K562 (cell line): ENCODE results near the gene ANAPC10. TPM values are rescaled to one million over a fixed set of nuclear protein-coding genes. Genes with fewer than 3 reads are reported as not detected.

Experiments
- ATAC-seq: fragments of 200-7000 bp; cut with Tn5 transposase; 3 replicates; pipeline ENCODE4 v1.9.1; 2020; ENCODE audit warnings: moderate library complexity
- BruUV-seq: library from RNA; stranded (reverse); fragments of 400-500 nt; replicated peaks from 2 replicates; lab custom pipeline; 2021; lab: Mats Ljungman, UMichigan
- CTCF ChIA-PET: fragments of 300-600 bp; formaldehyde crosslinking; extraction: SDS; loops from one replicate; lab custom pipeline; 2021; ENCODE audit warnings: low intra/inter-chr PET ratio; lab: Yijun Ruan, JAX
- POLR2A ChIA-PET: fragments of 300-600, 350-650 bp; sonication (Branson Sonifier 250); formaldehyde crosslinking; extraction: SDS; loops from one replicate; lab custom pipeline; 2021; ENCODE audit warnings: antibody characterized with exemption, inconsistent platforms; lab: Yijun Ruan, JAX
- DNase-seq, 4 experiments: peaks; one replicate each; pipeline versions ENCODE4 v3.0.0 to v3.0.0-alpha.2; 2011 to 2018; ENCODE audit warnings: low spot score in 3 of 4, mixed read lengths in 3 of 4; ENCODE audit errors: extremely low read depth in 1 of 4
- FAIRE-seq: peaks from 2 replicates; lab custom pipeline; 2011; peaks lifted over from hg19 to GRCh38; lab: Jason Lieb, UNC
- H2AFZ ChIP-seq: 2 replicates; pipeline ENCODE4 v1.6.0; 2011; ENCODE audit warnings: low read depth, low read length, control low read depth, inconsistent platforms
- H3K27ac ChIP-seq: fragments of 200-600 bp; 3 replicates; pipeline ENCODE4 v1.8.0; 2011; ENCODE audit warnings: low read depth, mild to moderate bottlenecking, control low read depth, inconsistent platforms, low read length, moderate library complexity, mixed read lengths; ENCODE audit errors: extremely low read depth
- H3K27me3 ChIP-seq, 2 experiments: fragments of 300-600 bp in 1 of 2; 2 replicates in 1 of 2; 3 replicates in 1 of 2; pipeline versions ENCODE4 v1.6.0 to v1.8.0; 2011; ENCODE audit warnings: inconsistent platforms in 2 of 2, low read length in 2 of 2, mild to moderate bottlenecking in 1 of 2, mixed read lengths in 1 of 2, moderate library complexity in 1 of 2; ENCODE audit not compliant: control insufficient read depth in 2 of 2, insufficient read depth in 2 of 2
- H3K36me3 ChIP-seq: fragments of 300-600 bp; 3 replicates; pipeline ENCODE4 v1.8.0; 2011; ENCODE audit warnings: mild to moderate bottlenecking, low read length, inconsistent platforms; ENCODE audit not compliant: control insufficient read depth, insufficient read depth
- H3K4me1 ChIP-seq, 2 experiments: fragments of 200-600 bp in 1 of 2; replicated peaks in 1 of 2; 2 replicates in 1 of 2; 3 replicates in 1 of 2; pipeline versions ENCODE4 v1.5.1 to v1.8.0; 2011; ENCODE audit warnings: inconsistent platforms in 2 of 2, low read length in 2 of 2, mild to moderate bottlenecking in 1 of 2, mixed read lengths in 1 of 2, moderate library complexity in 1 of 2; ENCODE audit not compliant: control insufficient read depth in 2 of 2, insufficient read depth in 2 of 2
- H3K4me2 ChIP-seq: 2 replicates; pipeline ENCODE4 v1.6.1; 2011; ENCODE audit warnings: low read length, control low read depth, inconsistent platforms, mixed read lengths; ENCODE audit not compliant: insufficient read depth
- H3K4me3 ChIP-seq: fragments of 200-600 bp; sonication (generic), shearing (Covaris generic); 2 replicates; pipeline ENCODE4 v1.5.1; 2016; ENCODE audit warnings: control low read depth, inconsistent platforms
- H3K79me2 ChIP-seq: fragments of 200-600 bp; 3 replicates; pipeline ENCODE4 v1.8.0; 2011; ENCODE audit warnings: low read length, inconsistent platforms; ENCODE audit not compliant: control insufficient read depth, insufficient read depth
- H3K9ac ChIP-seq, 2 experiments: 2 replicates each; pipeline versions ENCODE4 v1.6.0 to v1.6.1; 2011; ENCODE audit warnings: low read depth in 2 of 2, low read length in 2 of 2, control low read depth in 1 of 2, inconsistent platforms in 1 of 2, mild to moderate bottlenecking in 1 of 2, mixed read lengths in 1 of 2; ENCODE audit not compliant: insufficient read depth in 1 of 2
- H3K9me1 ChIP-seq: one replicate; pipeline ENCODE4 v1.6.0; 2011; ENCODE audit warnings: inconsistent platforms, mild to moderate bottlenecking, low read length, moderate library complexity; ENCODE audit not compliant: control insufficient read depth, insufficient read depth
- H3K9me3 ChIP-seq: replicated peaks from 2 replicates; pipeline ENCODE4 v1.5.1; 2011; ENCODE audit warnings: low read depth, low read length, inconsistent platforms; ENCODE audit not compliant: control insufficient read depth, insufficient read depth
- H4K20me1 ChIP-seq: replicated peaks from 2 replicates; pipeline ENCODE4 v1.6.1; 2011; ENCODE audit warnings: low read length, inconsistent platforms, mixed read lengths; ENCODE audit not compliant: control insufficient read depth, insufficient read depth
- CREM ChIP-seq: IDR thresholded peaks from 2 replicates; pipeline ENCODE4 v1.6.1; 2014; ENCODE audit warnings: antibody characterized with exemption, low read depth
- HDAC1 ChIP-seq, 2 experiments: fragments of 450-650 bp; IDR thresholded peaks; 2 replicates each; pipeline ENCODE4 v1.6.1; 2016 to 2017; ENCODE audit warnings: inconsistent platforms in 1 of 2, mild to moderate bottlenecking in 1 of 2, moderate library complexity in 1 of 2
- OTX1 ChIP-seq: fragments of 450-650 bp; formaldehyde crosslinking; IDR thresholded peaks from 2 replicates; pipeline ENCODE4 v1.4.0; 2022; ENCODE audit warnings: mild to moderate bottlenecking
- WGBS: fragments of 100-300 bp; shearing (Covaris generic); methylation state at CpG from one replicate; pipeline ENCODE4 v1.1.6; 2016; ENCODE audit warnings: low coverage, mixed read lengths; ENCODE audit not compliant: insufficient coverage; ENCODE audit errors: missing lambda C conversion rate; 5-methylcytosine and 5-hydroxymethylcytosine counted together
- in situ Hi-C: fragments of 300-500 bp; cut with MboI; formaldehyde crosslinking; loops from 4 replicates; pipeline ENCODE4 v1.15.0; 2018; ENCODE audit warnings: inconsistent platforms, mixed read lengths
- intact Hi-C: fragments of 100-400 bp; cut with micrococcal nuclease; formaldehyde crosslinking; loops from 2 replicates; pipeline ENCODE4 v1.14.2; 2022
- polyA plus RNA-seq, 8 experiments: library from polyadenylated mRNA; depleted of rRNA in 4 of 8; stranded (reverse) in 5 of 8; unstranded in 3 of 8; fragments of >200 nt; fragmentation: Nextera tagmentation in 2 of 8; fragmentation: Illumina TruSeq in 1 of 8; extraction: Ambion mirVana in 2 of 8; extraction: Trizol in 1 of 8; gene quantifications; 2 replicates each; pipeline versions ENCODE4 v1.2.1 to v1.2.3, GENCODE V29; 2011 to 2014; ENCODE audit warnings: inconsistent platforms in 1 of 8, missing spikeins in 1 of 8
- total RNA-seq, 7 experiments: library from RNA; depleted of rRNA in 6 of 7; stranded (reverse); fragments of >200 nt in 6 of 7; fragmentation: Illumina TruSeq in 2 of 7; extraction: Trizol in 2 of 7; gene quantifications; 2 replicates each; pipeline versions ENCODE4 v1.2.1 to v1.2.3, GENCODE V29; 2011 to 2021; ENCODE audit warnings: low replicate concordance in 1 of 7
- TF ChIP-seq, protein P1 (sequence below): IDR thresholded peaks from 2 replicates; pipeline ENCODE4 v1.6.1; 2014; ENCODE audit warnings: antibody characterized with exemption

The ANAPC10 gene
- total and polyA plus RNA-seq, 9 of the 15 experiments (the other 6 are each of a cell fraction or from before 2014, with no cell fraction given), result 31.0 to 96.2 (median 60.3) TPM

DNA sequence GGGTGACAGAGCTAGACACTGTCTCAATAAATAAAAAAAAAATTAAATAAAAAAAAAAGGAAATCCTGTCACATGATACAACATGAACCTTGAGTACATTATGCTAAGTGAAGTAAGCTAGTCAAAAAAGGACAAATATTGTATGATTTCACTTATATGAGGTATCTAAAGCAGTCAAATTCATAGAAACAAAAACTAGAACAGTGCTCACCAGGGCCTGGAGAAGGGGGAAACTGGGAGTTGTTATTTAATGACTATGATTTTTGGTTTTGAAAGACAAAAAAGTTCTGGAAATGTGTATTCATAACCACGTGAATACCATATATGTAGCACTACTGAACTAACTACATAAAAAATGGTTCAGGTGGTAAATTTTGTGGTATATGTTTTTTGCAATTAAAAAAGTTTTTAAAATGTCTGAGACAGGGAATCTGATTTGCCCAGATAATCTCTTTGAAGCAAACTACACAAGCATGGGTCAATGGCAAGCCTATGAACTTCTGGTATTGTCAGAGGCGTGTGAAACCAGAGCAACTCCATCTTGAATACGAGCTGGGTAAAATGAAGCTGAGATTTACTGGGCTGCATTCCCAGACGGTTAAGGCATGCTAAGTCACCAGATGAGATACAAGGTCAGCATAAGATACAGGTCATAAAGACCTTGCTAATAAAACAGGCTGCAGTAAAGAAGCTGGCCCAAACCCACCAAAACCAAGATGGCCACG is 42.3 kb downstream of the ANAPC10 start:
- no peak overlapping the region for H3K9ac ChIP-seq
- in situ Hi-C loops (loop anchor here (25.0 kb wide), 1 partner anchor 893 kb away; no protein-coding TSS in a partner anchor), intact Hi-C loops (no loop called here)
- H4K20me1 ChIP-seq, result no peaks in the 10 kb centered on the region
- H3K4me1 ChIP-seq, result no peaks in the 10 kb centered on the region
- no peak for ATAC-seq
- WGBS, result 83% methylated on average over 5 of the region's 5 CpGs
- H3K36me3 ChIP-seq, result peaks cover 4% of the 10 kb centered on the region; the same call in 1 of the 3 replicates
- DNase-seq, result no peak
- H3K27ac ChIP-seq, result no peak overlapping the region
- BruUV-seq, result no TSS peak
- H3K4me3 ChIP-seq, result no peak overlapping the region
- no peaks in the 10 kb centered on the region for H3K9me3 ChIP-seq
- no peaks in the 10 kb centered on the region for H3K9me1 ChIP-seq
- H2AFZ ChIP-seq, result no peak overlapping the region
- no peak for FAIRE-seq
- no peaks in the 10 kb centered on the region for H3K27me3 ChIP-seq
- no peak overlapping the region for H3K4me2 ChIP-seq
- no peaks in the 10 kb centered on the region for H3K79me2 ChIP-seq
- POLR2A ChIA-PET, result no interaction called here
- CTCF ChIA-PET, result no interaction called here
- TF ChIP-seq, protein P1, sequence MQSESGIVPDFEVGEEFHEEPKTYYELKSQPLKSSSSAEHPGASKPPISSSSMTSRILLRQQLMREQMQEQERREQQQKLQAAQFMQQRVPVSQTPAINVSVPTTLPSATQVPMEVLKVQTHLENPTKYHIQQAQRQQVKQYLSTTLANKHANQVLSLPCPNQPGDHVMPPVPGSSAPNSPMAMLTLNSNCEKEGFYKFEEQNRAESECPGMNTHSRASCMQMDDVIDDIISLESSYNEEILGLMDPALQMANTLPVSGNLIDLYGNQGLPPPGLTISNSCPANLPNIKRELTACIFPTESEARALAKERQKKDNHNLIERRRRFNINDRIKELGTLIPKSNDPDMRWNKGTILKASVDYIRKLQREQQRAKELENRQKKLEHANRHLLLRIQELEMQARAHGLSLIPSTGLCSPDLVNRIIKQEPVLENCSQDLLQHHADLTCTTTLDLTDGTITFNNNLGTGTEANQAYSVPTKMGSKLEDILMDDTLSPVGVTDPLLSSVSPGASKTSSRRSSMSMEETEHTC, result no peak
- TF ChIP-seq HDAC1 (IDR thresholded peaks at IDR 0.05) (no peak), OTX1 (CRISPR knock-in tag) (no peak), CREM (no peak)
